OCI-LY7 (cell line): ENCODE data around the gene HSD11B1L. TPM values are rescaled to one million over a fixed set of nuclear protein-coding genes. Genes with fewer than 3 reads are reported as not detected.

Source experiments
- BruUV-seq: library from RNA; stranded (reverse); fragments of 400-500 nt; replicated peaks from 2 replicates; lab custom pipeline; 2021; lab: Mats Ljungman, UMichigan
- CTCF ChIA-PET: fragments of 300-600 bp; sonication (Branson Sonifier 250); formaldehyde crosslinking; loops from one replicate; lab custom pipeline; 2022; ENCODE audit warnings: antibody characterized with exemption; ENCODE audit not compliant: unreplicated experiment; lab: Charles Lee
- POLR2A ChIA-PET: fragments of 300-600 bp; sonication (Branson Sonifier 250); formaldehyde crosslinking; loops from one replicate; lab custom pipeline; 2022; ENCODE audit warnings: antibody characterized with exemption; lab: Charles Lee
- DNase-seq: peaks from one replicate; pipeline ENCODE4 v3.0.0-alpha.2; 2015; ENCODE audit warnings: low spot score
- H2AFZ ChIP-seq: fragments of 200-600 bp; sonication (generic), shearing (Covaris generic); 2 replicates; pipeline ENCODE4 v1.6.1; 2014; ENCODE audit warnings: mild to moderate bottlenecking, antibody characterized with exemption, low read length, moderate library complexity
- H3K27ac ChIP-seq: fragments of 200-600 bp; sonication (generic); 2 replicates; pipeline ENCODE4 v1.5.1; 2014; ENCODE audit warnings: mixed run types, low read depth, mild to moderate bottlenecking, moderate library complexity, low read length, inconsistent platforms; ENCODE audit not compliant: poor library complexity, severe bottlenecking
- H3K36me3 ChIP-seq: fragments of 200-600 bp; sonication (generic); 2 replicates; pipeline ENCODE4 v1.6.1; 2014; ENCODE audit warnings: mild to moderate bottlenecking, antibody characterized with exemption, low read length, moderate library complexity, mixed read lengths; ENCODE audit not compliant: insufficient read depth
- H3K4me1 ChIP-seq: fragments of 200-600 bp; sonication (generic); 2 replicates; pipeline ENCODE4 v1.5.1; 2014; ENCODE audit warnings: mild to moderate bottlenecking, low read length; ENCODE audit not compliant: insufficient read depth, poor library complexity, severe bottlenecking
- H3K4me2 ChIP-seq: fragments of 200-600 bp; sonication (generic); 2 replicates; pipeline ENCODE4 v1.6.1; 2014; ENCODE audit warnings: mild to moderate bottlenecking, low read length
- H3K4me3 ChIP-seq: fragments of 200-600 bp; sonication (generic); 2 replicates; pipeline ENCODE4 v1.5.1; 2014; ENCODE audit warnings: mild to moderate bottlenecking, low read depth, low read length; ENCODE audit not compliant: poor library complexity, severe bottlenecking
- H3K79me2 ChIP-seq: fragments of 200-600 bp; sonication (generic); 2 replicates; pipeline ENCODE4 v1.6.1; 2016; ENCODE audit warnings: low read depth, mild to moderate bottlenecking, low read length, moderate library complexity, mixed read lengths; ENCODE audit not compliant: insufficient read depth
- H3K9me2 ChIP-seq: fragments of 200-600 bp; sonication (generic); 2 replicates; pipeline ENCODE4 v1.6.1; 2016; ENCODE audit warnings: mild to moderate bottlenecking, low read length, mixed read lengths; ENCODE audit not compliant: insufficient read depth
- H3K9me3 ChIP-seq: fragments of 200-600 bp; sonication (generic); 2 replicates; pipeline ENCODE4 v1.6.1; 2014; ENCODE audit warnings: mild to moderate bottlenecking, mixed run types, low read length, mixed read lengths
- H4K20me1 ChIP-seq: fragments of 200-600 bp; sonication (generic); 2 replicates; pipeline ENCODE4 v1.6.1; 2014; ENCODE audit warnings: mild to moderate bottlenecking, antibody characterized with exemption, low read length, moderate library complexity, mixed read lengths; ENCODE audit not compliant: insufficient read depth
- CTCF ChIP-seq: fragments of 200-600 bp; sonication (generic); conservative IDR thresholded peaks from 2 replicates; pipeline ENCODE4 v1.5.1; 2014; ENCODE audit warnings: mild to moderate bottlenecking, antibody characterized with exemption, low read length, moderate library complexity, mixed read lengths
- EZH2phosphoT487 ChIP-seq: fragments of 200-600 bp; sonication (generic); IDR thresholded peaks from 2 replicates; pipeline ENCODE4 v1.6.1; 2018; ENCODE audit warnings: low read depth, borderline replicate concordance, mild to moderate bottlenecking, mixed run types, antibody characterized with exemption, low read length, moderate library complexity, mixed read lengths
- intact Hi-C: fragments of 100-400 bp; cut with micrococcal nuclease; formaldehyde crosslinking; loops from one replicate; pipeline ENCODE4 v1.10.0; 2022; ENCODE audit not compliant: unreplicated experiment
- total RNA-seq, 2 experiments: library from RNA; depleted of rRNA in 1 of 2; stranded (reverse); fragments of >200 nt in 1 of 2; shearing (Covaris generic) in 1 of 2; gene quantifications; 2 replicates each; pipeline ENCODE4 v1.2.3, GENCODE V29; 2014 to 2022

HSD11B1L gene
- total RNA-seq, 2 experiments from 2014 or later, result 4.6 to 4.9 TPM

DNA sequence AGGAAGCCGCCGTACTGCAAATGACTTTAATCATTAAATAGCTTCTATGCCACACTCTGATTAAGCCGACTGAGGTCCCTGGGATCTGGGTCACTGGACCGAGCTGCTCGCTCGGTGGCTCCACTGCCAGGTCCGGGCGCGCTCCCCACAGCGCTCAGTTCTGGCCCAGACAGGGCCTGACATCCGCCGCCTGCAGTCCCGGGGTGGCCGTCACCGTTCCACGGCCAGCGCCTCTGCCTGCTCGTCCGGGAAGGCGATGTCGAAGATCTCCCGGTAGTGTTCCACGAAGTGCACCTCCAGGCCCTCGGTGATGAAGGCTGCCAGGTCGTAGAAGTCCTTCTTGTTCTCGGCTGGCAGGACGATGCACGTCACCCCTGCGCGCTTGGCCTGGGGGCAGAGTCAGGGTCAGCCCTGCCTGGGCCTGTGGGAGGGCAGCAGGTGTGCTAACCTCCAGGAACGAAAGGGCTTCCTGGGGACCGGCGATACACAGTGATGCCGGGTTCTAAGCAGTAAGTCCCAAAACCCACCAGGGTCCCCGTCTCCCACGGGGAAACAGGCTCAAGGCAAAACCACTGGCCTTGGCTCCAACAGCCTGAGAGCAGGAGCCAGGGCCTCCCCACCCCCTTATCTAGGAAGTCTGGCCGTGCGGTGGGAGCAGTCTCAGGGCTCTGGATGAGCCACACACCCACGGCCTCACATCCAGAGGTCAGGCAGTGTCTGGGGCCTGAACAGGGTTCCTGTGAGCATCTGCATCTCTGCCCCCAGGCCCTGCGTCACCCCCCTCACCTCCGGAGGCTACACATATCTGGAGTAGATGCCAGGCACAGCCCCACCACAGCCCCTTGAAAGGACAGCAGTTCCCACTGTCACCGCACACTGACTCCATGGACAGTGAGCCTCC lies 11.2 kb downstream of the HSD11B1L start:
- Histone ChIP-seq H2AFZ (no peak overlapping the region), H3K4me3 (peak overlapping the region; percentile 88), H4K20me1 (0 out of 2 replicates have a peak, but pooled peaks cover 6% of the 10 kb centered on the region), H3K79me2 (peaks cover 37% of the 10 kb centered on the region), H3K4me2 (peak overlapping the region; percentile 83), H3K9me2 (no peaks in the 10 kb centered on the region), H3K36me3 (peaks cover 69% of the 10 kb centered on the region), H3K9me3 (no peaks in the 10 kb centered on the region), H3K4me1 (peaks cover 10% of the 10 kb centered on the region), H3K27ac (peak overlapping the region; percentile 73)
- BruUV-seq, result no TSS peak
- ChIA-PET POLR2A (interaction anchor here (0.6 kb wide), 1 partner anchor 100 kb away, joined by 3 read pairs; no protein-coding TSS in a partner anchor), CTCF (no interaction called here)
- TF ChIP-seq CTCF, result no peak
- no peak for TF ChIP-seq EZH2phosphoT487
- intact Hi-C loops, result loop anchor here (1.0 to 2.0 kb wide), 3 partner anchors 28 to 99 kb away; partner anchors contain the start of genes CATSPERD, DUS3L, LONP1 and SAFB
- peak; percentile 51 for DNase-seq

- no peaks in the 10 kb centered on the region for H3K9me3 ChIP-seq
- H3K4me1 ChIP-seq, result peaks cover 7% of the 10 kb centered on the region
- H3K36me3 ChIP-seq, result peaks cover 75% of the 10 kb centered on the region
- no peak overlapping the region for H2AFZ ChIP-seq
- peak overlapping the region; percentile 83 for H3K4me2 ChIP-seq
- H3K4me3 ChIP-seq, result peak overlapping the region; percentile 88
- H3K79me2 ChIP-seq, result peaks cover 37% of the 10 kb centered on the region
- CTCF ChIA-PET, result no interaction called here
- no peaks in the 10 kb centered on the region for H3K9me2 ChIP-seq
- H4K20me1 ChIP-seq, result 0 out of 2 replicates have a peak, but pooled peaks cover 6% of the 10 kb centered on the region
- TF ChIP-seq EZH2phosphoT487 (no peak), CTCF (no peak)
- POLR2A ChIA-PET, result no interaction called here
- BruUV-seq, result no TSS peak
- H3K27ac ChIP-seq, result peak overlapping the region; percentile 73
- intact Hi-C loops, result no loop called here
- DNase-seq, result no peak
Observed at GRCh38 chr19:5692723-5693194, 11.9 kb downstream of the HSD11B1L start.
